ENCODE measurements around the gene WAS. TPM values are rescaled to one million over a fixed set of nuclear protein-coding genes. Genes with fewer than 3 reads are reported as not detected.

WAS gene
- total and polyA plus RNA-seq, 11 donors, result 1.1 to 26.8 (median 2.9) TPM

- DNase-seq (no peak), ATAC-seq (no peak)
- intact Hi-C loops (cut with DNase I), result no loop called here
- Histone ChIP-seq H3K4me3 (no peak overlapping the region), H3K4me1 (no peaks in the 10 kb centered on the region), H3K27ac (no peak overlapping the region), H3K9me3 (peaks cover 0 to 4% (median 0%) of the 10 kb centered on the region in 12 donors), H3K27me3 (peaks cover 0 to 4% (median 0%) of the 10 kb centered on the region in 9 donors), H3K36me3 (no peaks in the 10 kb centered on the region)
- TF ChIP-seq POLR2A (IDR thresholded peaks at IDR 0.05) (no peak), CTCF (IDR thresholded peaks at IDR 0.05) (no peak)
These were observed 38.3 kb downstream of the WAS start for GRCh38 chrX:48721916-48722315.

- 85 to 96% (median 93%) methylated on average over 2 of the region's 2 CpGs for WGBS, 4 donors
- H3K36me3 ChIP-seq, result no peaks in the 10 kb centered on the region
These were observed 43.0 kb downstream of the WAS start for GRCh38 chrX:48726596-48726995.

GRCh38 chrX:48728653-48729052, 45.1 kb downstream of the WAS start:
- no peak for ATAC-seq
- H3K9me3 ChIP-seq, result peaks cover 0 to 7% (median 0%) of the 10 kb centered on the region in 12 donors
- H3K36me3 ChIP-seq, result no peaks in the 10 kb centered on the region
- no peak for DNase-seq
- H3K27ac ChIP-seq, result no peak overlapping the region
- H3K27me3 ChIP-seq, result no peaks in the 10 kb centered on the region
- H3K4me1 ChIP-seq, result no peaks in the 10 kb centered on the region
- no peak overlapping the region for H3K4me3 ChIP-seq
- intact Hi-C loops (cut with DNase I), result no loop called here
- no peak for TF ChIP-seq CTCF (IDR thresholded peaks at IDR 0.05)
- TF ChIP-seq POLR2A (IDR thresholded peaks at IDR 0.05), result no peak

More at GRCh38 chrX:48726596-48726995, 43.0 kb downstream of the WAS start:
- no peak for TF ChIP-seq POLR2A (IDR thresholded peaks at IDR 0.05)
- no peak for TF ChIP-seq CTCF (IDR thresholded peaks at IDR 0.05)
- Histone ChIP-seq H3K27ac (no peak overlapping the region), H3K27me3 (no peaks in the 10 kb centered on the region), H3K4me1 (no peaks in the 10 kb centered on the region), H3K9me3 (peaks cover 0 to 7% (median 0%) of the 10 kb centered on the region in 12 donors), H3K4me3 (no peak overlapping the region)
- intact Hi-C loops (cut with DNase I), result no loop called here
- no peak for ATAC-seq
- no peak for DNase-seq

- Histone ChIP-seq H3K9me3 (no peaks in the 10 kb centered on the region), H3K27me3 (no peaks in the 10 kb centered on the region), H3K27ac (peak overlapping the region in 1 of 12 donors; percentile 6), H3K36me3 (no peaks in the 10 kb centered on the region), H3K4me3 (peak overlapping the region in 6 of 12 donors; percentile 65 to 89 (median 74)), H3K4me1 (peaks cover 0 to 9% (median 2%) of the 10 kb centered on the region in 12 donors)
- ATAC-seq (no peak), DNase-seq (no peak)
- intact Hi-C loops (cut with DNase I), result loop anchor here in 7 of 10 donors (5.0 to 10.0 kb wide), 4 partner anchors 39 to 68 kb away; partner anchors contain the start of genes HDAC6 (in 5 of the 7) and SUV39H1 (in 2 of the 7)
- TF ChIP-seq POLR2A (IDR thresholded peaks at IDR 0.05), result no peak
- no peak for TF ChIP-seq CTCF (IDR thresholded peaks at IDR 0.05)
- 82 to 95% (median 88%) methylated on average over 1 of the region's 1 CpG for WGBS, 4 donors
These were observed 52.7 kb downstream of the WAS start for GRCh38 chrX:48736303-48736702.

Measured in heart left ventricle (tissue), 16 donors.